ENCODE measurements around the gene GPR75.

GRCh38 chr2:53861824-53862223 is 2.1 kb upstream of the GPR75 start:
- TF ChIP-seq, protein P1, sequence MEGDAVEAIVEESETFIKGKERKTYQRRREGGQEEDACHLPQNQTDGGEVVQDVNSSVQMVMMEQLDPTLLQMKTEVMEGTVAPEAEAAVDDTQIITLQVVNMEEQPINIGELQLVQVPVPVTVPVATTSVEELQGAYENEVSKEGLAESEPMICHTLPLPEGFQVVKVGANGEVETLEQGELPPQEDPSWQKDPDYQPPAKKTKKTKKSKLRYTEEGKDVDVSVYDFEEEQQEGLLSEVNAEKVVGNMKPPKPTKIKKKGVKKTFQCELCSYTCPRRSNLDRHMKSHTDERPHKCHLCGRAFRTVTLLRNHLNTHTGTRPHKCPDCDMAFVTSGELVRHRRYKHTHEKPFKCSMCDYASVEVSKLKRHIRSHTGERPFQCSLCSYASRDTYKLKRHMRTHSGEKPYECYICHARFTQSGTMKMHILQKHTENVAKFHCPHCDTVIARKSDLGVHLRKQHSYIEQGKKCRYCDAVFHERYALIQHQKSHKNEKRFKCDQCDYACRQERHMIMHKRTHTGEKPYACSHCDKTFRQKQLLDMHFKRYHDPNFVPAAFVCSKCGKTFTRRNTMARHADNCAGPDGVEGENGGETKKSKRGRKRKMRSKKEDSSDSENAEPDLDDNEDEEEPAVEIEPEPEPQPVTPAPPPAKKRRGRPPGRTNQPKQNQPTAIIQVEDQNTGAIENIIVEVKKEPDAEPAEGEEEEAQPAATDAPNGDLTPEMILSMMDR (IDR thresholded peaks at IDR 0.05) = no peak
- TF ChIP-seq POLR2AphosphoS5 (IDR thresholded peaks at IDR 0.05) = no peak
- TF ChIP-seq POLR2A (IDR thresholded peaks at IDR 0.05) = no peak
- no peak for TF ChIP-seq EP300 (IDR thresholded peaks at IDR 0.05; ENCODE audit: low read depth)

Measured in transverse colon (tissue), 4 donors.